HG03175 (cell line): ENCODE measurements around the gene CCDC169.
"Not testable (repeated sequence)": the region's sequence is repeated elsewhere in the genome, so short reads cannot be mapped to it uniquely, and the experiment has no call there.

Experiments used
- ATAC-seq: cut with Tn5 transposase; IDR thresholded peaks from one replicate; pipeline ENCODE4 v1.9.1; 2021; ENCODE audit warnings: mild to moderate bottlenecking, moderate library complexity; ENCODE audit not compliant: unreplicated experiment

The CCDC169 gene

DNA sequence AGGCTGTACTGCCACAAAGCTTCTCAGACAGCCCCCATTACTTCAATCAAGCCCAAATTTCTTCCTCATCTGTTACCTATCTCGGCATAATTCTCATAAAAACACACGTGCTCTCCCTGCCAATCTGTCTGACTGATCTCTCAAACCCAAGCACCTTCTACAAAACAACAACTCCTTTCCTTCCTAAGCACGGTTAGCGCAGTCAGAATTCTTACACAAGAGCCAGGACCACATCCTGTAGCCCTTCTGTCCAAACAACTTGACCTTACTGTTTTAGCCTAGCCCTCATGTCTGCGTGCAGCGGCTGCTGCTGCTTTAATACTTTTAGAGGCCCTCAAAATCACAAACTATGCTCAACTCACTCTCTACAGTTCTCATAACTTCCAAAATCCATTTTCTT lies 22.2 kb upstream of the CCDC169 start:
- ATAC-seq, result not testable (repeated sequence)

DNA sequence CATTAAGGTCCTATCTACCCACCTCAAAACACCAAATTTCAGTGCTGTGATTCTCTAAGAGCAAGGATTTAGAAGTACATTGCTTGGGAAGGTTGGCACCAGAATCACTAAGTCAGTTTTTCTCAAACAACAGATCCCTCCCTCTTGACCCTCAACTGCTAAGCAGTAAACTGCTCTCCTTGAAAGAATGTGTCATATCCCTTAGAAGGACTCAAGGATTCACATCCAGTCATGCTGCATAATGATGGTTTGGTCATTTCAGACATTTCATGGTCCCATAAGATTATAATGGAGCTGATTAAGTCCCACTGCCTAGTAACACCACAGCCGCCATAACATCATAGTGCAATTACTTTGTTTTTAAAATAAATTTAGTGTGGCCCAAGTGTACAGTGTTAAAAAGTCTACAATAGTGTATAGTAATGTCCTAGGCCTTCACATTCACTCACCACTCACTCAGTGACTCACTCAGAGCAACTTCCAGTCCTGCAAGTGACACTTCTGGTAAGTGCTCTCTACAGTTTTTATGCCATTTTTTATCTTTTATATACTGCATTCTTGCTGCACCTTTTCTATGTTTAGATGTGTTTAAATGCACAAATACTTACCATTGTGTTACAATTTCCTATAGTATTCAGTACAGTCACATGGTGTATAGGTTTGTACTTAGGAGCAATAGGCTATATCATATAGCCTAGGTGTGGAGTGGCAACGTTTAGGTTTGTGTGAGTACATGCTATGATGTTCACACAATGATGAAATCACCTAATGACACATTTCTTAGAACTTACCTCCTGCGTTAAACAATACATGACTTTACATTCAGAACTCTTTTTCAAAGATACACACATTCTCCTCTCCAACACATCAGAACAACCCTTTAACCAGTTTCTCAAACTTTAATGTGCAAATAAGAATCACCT lies 15.7 kb upstream of the CCDC169 start:
- ATAC-seq, result no peak

DNA sequence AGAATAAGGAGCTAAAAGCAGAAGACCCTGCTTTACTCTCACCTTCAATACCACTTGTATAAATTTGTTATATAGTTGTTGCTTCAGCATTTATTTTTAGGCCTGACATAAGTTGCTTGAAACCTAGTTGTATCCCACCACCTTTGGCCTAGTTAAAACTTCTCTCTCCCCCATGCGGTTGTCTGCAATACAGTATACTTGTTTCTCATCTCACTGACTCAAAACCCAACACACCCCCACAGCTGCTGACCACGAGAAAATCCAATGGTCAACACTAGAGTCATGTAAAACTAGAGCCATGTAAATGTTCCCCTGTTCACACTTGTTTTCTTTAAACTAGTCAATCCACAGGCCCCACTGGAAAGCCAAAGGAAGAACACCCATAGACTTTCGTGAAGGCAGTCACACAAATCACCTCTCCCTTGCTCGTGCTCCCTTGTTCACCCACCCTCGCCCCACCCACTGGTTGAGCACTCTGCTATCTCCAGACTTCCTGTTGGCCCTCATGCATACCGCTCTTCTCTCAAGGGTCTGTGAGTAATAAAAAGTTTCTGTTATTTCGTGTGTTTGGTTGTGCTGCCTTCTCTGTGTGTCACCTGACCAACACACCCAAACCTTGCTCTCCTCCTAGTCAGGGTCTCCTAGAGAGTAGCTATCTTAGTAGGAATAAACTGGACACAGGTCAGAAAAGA lies 12.9 kb upstream of the CCDC169 start:
- ATAC-seq, result no peak

DNA sequence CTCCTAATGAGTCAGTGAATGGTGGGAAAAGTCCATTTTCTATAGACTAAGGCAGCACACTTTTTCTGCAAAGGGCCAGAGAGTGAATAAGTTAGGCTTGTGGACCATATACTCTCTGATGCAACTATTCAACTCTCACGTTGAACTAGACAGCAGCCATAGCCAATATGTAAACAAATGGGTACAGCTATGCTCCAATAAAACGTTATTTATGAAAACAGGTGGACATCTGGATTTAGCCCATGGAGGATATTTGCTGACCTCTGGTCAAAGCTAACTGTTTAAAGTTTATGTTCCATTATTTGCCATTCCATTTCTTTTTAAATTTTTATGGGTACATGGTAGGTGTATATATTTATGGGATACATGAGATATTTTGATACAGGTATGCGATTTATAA lies 4.7 kb upstream of the CCDC169 start:
- no peak for ATAC-seq

DNA sequence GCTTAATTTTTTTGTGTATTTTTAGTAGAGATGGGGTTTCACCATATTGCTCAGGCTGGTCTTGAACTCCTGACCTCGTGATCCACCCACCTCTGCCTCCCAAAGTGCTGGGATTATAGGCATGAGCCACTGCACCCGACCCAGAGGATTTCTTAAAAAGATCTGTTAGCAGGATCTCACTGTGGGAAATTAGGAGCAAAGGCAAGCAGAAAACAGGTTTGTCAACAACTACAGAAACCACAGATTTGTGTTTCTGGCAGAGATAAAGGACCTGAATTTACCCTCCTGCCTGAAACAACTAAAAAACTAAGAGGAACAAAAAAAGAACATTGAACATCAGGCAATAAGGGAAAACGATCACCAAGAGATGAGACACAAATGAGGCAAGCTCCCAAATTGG lies 1.9 kb upstream of the CCDC169 start:
- ATAC-seq, result not testable (repeated sequence)

DNA sequence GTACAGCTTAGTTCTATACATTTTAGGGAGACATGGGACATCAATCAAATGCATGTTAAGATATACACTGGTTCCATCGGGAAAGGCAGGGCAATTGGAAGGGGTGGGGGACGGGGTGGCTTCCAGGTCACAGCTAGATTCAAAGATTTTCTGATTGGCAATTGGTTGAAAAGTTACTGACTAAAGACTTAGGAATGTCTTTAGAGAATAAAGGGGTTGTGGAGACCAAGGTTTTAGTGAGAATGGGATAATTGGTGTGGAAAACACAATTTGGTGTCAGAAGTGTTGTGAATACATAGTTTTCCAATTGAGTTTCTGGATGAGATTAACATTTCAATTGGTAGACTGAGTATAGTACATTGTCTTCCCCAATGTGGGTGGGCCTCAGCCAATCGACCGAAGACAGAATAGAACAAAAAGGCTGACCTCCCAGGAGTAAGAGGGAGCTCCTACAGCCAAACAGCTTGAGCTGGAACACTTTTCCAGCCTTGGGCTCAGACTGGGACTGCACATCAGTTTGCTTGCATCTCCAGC lies 988 bp upstream of the CCDC169 start:
- no peak for ATAC-seq

DNA sequence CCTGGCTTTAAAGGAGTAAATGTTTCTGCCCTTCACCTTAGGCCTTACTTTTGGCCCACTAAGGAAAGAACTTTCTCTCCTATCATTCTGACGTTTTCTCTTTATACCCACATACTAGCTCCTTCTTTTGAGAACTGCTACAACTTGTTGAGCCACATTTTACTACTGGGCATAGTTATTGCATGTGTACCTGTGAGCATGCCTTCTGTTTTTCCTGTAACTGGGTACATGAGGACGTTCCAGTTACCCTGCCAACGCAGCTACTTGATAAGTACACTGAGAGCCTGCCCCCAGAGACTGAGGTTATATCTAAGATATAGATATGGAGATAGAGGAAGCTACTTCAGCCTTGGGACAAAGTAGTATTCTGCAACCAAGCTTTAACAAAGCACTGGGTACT lies 3.5 kb downstream of the CCDC169 start:
- no peak for ATAC-seq

DNA sequence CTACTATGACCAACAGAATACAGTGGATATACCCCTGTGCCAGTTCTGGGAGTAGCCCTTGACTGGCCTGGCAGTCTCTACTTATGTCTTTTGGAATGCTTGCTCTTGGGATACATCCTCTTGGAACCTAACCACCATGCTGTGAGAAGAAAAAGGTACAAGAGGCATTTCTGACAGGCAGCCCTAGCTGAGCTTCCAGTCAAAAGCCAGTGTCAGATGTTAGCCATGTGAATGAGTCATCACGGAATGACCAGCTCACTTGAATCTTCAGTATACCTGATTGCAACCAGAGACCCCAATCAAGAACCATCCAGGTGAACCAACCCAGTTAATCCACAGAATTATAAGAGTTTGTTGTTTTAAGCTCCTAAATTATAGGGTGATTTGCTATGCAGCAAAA lies 4.1 kb downstream of the CCDC169 start:
- no peak for ATAC-seq

DNA sequence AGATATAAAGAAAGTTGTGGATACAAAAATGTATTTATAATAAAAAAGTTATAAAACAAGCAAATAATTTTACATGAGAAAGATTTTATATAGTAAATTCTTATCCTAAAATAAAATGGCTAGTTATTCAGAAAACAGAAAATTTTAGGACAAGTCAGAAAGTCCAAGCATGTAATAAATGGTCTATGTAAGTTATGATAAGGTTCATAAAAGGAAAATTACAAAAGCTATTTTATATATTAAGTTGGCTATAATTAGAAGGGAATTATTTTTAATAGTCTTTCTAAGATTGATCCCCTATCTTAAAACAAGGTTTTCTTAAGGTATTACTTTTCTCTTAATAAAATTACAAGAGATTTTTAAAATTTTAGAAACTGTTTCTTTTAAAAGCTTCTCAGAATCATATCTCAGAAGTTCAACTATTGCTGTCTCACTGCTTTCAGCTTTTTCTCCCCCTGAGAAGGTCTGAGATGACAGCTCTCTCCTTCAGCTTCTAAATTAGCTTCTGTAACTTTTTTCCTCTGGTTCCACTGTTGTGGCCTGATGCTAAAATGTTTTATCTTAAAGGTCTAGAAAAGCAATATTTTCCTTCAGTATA lies 8.7 kb downstream of the CCDC169 start:
- no peak for ATAC-seq

DNA sequence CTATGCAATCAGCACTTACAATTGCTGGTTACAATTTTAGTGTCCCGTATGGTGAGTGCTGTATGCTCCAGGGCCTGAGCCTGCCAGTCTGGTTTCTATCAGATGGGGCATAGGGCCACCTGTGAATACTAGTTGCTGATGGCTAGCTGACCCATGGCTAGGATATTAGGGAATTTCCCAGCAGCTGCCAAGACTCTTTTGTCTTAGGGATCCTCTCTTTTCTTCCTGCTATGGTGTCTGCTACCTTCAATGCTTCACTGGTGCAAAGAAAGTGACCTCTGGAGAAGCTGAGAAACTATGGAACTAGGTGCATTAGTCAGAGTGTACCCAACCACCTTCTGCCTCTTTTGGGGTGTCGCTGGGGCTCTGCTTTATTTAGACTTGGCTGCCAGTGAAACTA lies 11.6 kb downstream of the CCDC169 start:
- ATAC-seq, result no peak

DNA sequence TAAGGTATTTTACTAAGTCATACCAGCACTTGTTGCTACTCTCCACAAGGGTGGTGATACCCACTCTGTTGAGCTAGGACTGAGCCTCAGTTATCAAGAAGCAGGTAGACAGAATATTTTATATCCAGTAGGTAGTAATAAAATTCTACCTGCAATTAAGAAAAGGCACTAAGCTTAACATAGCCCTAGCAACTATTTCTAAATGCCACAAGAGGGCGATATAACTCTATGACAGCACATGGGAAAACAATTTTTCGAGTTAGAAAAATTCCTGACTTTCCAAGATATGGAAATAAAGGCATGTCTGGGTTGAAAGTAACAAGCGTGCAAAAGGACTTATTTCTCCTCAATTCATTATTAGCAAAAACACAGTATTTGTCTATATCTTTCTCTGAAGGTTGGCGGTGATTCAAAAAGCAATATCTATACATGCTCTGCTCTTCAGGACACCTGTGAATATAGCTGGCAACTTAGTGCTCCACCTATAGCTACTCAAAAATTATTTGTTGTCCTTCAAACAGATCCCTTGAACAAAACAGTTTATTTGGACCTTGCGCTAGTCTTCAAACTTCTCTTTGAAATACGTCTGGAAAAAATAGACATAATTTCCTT lies 14.7 kb downstream of the CCDC169 start:
- ATAC-seq, result no peak

DNA sequence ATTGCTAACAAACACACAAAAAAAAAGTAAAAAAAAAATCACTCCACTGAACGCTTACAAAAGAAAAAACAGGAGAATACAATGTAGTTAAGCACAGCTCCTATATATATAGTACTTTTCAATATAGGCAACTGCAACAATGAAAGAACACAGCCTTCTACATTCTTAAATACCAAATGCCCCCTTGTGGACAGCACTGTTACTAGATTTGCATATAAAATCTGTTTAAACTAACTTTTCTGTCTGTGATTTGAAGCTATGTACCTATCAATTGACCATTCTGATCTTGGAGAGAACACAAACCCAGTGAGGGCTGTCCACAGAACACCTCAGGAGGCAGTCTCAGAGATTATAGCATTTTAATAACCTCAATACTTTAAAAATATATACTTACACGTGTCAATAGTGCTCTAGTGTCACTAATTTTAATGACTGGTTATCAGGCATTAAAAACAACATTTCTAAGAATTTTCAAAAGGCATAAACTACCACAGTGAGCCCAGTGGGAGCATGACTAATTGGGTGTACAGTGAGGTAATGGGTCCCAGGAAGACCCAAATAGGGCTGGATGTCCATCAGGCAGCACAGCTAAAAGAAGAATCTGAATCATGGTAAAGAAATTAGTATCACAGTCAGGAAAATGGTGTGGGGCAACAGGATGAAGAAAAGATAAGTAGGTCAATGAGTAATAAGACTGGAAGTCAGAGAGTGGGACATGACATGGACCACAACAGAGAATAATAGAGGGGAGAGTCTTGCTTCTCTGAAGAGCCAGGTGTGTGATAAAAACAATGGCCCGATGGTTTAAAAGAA lies 22.2 kb downstream of the CCDC169 start:
- ATAC-seq, result no peak

DNA sequence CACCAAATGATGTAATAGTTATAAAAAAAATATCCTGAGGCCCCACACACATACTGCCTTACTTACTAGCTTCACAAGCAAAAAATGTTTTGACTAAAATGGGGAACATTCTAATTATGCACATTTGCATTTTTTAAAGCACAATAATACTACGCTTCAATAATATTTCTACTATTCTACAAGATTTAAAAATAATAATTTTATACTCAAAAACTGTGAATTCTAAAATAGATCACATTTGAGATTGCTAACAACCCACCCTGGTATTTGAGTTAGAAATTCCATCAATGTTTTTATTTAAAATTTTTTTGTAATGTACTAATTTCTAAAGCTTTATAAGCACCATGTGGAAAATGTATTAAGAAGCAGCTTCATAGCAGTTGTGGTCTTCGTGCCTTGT lies 24.2 kb downstream of the CCDC169 start:
- ATAC-seq, result no peak

DNA sequence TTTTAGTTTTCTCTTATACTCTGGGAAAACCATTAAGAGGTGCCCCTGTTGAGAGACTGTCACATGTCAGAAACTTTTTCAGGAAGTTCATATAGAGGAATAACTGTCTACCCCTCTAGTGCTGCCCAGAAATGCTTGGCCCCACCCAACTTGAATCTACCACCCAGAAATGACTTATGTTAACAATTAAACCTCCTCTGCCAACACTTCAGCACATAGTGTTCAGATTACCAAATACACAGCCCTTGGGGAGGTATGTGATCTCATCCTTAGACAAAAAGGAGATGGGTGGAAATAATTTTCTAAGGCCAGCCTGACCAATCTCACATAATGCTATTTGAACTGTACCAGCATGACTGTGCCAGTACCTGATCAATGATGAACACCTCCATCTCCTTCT lies 35.6 kb downstream of the CCDC169 start:
- no peak for ATAC-seq

DNA sequence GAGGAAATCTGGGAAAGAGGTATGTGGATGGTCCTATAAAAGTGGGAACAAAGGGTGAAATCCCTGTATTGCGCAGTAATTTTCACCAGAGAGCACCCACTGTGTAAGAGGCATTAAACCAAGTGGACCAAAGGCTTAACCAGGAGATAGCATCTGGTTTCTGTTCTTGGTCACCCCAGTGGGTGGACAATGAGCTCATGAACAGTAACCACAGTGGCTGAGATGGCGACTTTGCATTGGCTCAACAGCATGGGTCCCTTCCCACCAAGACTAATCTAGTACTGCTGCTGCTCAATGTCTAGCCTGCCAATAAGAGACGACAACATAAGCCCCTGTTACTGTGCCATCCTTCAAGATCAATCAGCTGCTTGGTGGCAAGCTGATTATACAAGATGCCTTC lies 36.6 kb downstream of the CCDC169 start:
- ATAC-seq, result no peak

DNA sequence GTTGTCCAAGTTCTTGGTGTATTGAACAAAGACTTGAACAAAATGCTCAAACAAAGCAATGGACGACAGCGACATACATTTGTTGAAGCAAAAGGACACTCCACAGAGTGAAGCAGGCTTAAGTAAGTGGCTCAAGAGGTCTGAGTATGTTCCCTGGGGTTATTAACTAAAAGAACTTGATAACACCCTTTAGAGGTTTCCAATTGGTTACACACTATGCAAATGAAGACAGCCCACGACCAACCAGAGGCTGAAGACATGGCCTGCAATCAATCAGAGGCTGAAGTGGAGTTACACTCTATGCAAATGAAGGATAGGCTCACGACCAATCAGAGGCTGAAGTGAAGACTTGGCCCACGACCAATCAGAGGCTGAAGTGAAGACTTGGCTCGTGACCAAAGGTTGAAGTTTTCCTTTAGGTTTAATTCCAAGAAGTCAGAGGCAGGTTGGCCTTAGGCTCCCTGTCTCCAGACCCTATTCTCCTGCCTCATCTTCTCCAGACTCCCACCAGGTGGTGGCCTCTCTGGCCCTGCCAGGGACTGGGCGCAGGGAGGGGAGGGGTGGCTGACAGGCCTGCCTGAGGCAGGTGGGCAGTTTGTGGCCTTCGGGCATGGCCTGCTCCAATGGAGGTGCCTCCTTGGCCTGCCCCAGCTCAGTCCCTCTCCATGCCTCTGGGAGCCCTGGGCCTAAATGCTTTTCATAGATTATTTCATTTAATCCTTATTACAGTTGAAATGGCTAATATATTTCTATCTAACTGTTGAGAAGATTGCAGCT lies 38.1 kb downstream of the CCDC169 start:
- ATAC-seq, result no peak

DNA sequence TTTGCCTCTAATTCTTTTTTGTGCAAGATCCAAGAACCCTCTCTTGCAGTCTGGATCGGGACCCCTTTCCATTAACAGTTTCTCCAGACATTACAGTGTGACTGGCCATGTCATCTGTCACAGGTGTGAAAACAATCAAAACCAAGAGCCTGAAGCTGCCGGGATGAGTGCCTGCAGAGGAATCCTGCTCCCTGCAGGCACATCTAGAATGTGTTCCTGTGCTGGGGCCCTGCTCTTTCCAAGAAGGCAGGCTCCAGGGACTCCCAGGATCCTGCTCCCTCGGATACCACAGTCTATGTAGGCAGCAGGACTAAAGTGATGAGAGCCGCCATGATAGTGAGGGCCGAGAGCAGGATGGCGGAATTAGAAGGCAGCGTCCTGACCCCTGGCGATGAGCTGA lies 38.8 kb downstream of the CCDC169 start:
- no peak for ATAC-seq

DNA sequence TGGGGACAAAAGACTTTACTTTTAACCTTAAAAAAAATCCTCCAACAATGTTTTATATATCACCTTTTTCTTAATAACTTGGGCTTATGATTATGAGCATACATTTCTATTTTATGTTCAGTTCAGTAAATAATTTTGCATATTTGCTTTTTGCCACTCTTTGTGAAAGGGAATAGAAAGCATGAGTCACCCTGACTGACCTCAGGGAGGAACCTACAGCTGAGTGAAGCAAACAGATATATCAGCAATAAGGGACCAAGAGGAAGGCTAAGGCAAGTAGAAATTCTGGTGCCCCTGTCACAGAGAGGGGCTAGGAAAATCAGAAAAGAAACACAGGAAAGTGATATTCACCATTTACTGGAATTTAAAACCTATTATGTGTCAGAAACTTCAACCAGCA lies 46.1 kb downstream of the CCDC169 start:
- no peak for ATAC-seq

DNA sequence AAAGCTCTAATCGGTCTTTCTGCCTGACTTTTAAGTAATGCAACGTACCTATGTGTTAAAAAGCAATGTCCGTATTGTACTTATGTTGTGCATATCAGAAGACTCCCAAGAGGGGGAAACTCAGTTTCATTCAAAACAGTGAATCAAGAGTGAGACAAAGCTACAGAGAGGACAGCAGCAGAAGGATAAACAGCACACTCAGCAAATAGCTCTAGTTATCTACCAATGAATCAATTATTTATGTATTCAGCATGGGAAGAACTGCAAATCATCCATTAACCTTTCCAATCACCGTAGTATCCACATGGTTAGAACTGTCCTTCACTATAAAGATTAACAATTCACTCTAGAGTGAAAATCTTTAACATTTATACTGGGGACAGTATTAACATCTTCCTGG lies 46.6 kb downstream of the CCDC169 start:
- no peak for ATAC-seq

DNA sequence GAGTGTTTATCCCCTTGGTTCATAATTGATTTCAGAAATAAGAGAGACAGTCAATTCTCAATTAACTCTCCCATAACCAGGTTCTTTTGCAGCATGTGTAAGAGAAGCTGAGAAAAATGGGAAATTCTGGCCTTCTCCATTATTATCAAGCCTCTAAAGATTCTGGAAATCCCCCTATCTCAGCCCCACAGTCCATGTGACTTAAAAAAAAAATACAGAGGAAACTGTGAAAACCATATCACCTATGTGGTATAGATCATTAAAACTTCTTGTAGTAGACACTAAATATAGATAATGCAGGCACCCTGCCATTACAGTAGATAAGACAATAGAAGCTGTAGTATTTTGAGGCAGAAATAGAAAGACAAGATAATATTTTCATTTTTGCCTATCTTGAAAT lies 48.9 kb downstream of the CCDC169 start:
- ATAC-seq, result no peak
